NCI-H2081 treated with DMSO at 0.1 percent for 48 hours (cell line): Measurements from ENCODE around the gene RAB24.
"Not testable (repeated sequence)": the region's sequence is repeated elsewhere in the genome, so short reads cannot be mapped to it uniquely, and the experiment has no call there.

Experiments
- DNase-seq: peaks from one replicate; lab custom pipeline; 2025; lab: John Stamatoyannopoulos, UW

RAB24 gene

DNA sequence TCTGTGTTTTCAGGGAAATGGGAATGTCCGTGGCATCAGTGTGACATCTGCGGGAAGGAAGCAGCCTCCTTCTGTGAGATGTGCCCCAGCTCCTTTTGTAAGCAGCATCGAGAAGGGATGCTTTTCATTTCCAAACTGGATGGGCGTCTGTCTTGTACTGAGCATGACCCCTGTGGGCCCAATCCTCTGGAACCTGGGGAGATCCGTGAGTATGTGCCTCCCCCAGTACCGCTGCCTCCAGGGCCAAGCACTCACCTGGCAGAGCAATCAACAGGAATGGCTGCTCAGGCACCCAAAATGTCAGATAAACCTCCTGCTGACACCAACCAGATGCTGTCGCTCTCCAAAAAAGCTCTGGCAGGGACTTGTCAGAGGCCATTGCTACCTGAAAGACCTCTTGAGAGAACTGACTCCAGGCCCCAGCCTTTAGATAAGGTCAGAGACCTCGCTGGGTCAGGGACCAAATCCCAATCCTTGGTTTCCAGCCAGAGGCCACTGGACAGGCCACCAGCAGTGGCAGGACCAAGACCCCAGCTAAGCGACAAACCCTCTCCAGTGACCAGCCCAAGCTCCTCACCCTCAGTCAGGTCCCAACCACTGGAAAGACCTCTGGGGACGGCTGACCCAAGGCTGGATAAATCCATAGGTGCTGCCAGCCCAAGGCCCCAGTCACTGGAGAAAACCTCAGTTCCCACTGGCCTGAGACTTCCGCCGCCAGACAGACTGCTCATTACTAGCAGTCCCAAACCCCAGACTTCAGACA, 9.5 kb downstream of the RAB24 start:
- DNase-seq = no peak

DNA sequence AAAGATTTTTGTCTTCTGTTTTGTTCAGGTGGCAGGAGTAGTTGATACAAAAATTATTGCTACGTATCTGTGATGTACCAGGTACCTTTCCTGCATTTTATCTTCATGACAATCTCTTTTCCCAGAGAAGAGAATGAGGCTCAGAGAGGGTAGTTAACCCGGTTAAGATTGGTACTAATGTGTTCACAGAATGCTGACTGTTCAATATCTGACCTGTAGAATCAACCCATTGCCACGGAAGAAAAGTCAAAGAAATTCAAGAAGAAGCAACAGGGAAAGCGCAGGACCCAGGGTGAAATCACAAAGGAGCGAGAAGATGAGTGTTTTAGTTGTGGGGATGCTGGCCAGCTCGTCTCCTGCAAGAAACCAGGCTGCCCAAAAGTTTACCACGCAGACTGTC, 11.8 kb downstream of the RAB24 start:
- DNase-seq = no peak

DNA sequence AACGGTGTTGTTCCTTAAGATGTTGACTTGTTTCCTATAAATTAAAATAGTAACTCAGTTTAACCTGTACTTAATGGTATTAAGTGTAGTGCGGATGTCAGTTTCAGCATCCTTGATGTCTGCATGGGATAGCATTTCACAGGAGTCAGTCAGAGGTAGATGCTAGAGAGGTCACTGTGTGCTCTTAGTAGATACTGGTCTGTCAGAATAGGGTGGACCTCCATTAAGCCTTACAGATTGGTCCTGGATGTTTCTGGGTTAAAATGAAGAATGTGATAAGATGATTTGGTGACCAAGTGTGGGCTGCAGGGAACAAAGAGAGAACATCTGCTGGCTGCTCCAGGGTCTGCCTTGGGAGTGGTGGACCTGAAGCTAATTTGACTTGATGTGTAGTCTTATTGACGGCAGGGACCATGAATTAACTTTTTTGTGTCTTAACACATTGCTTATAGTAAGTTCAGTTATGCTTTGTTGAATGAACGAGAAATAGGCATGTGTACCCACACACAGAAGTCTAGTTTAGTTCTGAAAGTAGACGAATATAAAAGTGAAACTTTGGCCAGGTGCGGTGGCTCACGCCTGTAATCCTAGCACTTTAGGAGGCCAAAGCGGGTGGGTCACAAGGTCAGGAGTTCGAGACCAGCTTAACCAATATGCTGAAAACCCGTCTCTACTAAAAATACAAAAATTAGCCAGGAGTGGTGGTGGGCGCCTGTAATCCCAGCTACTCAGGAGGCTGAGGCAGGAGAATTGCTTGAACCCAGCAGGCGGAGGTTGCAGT, 12.5 kb downstream of the RAB24 start:
- DNase-seq = no peak

DNA sequence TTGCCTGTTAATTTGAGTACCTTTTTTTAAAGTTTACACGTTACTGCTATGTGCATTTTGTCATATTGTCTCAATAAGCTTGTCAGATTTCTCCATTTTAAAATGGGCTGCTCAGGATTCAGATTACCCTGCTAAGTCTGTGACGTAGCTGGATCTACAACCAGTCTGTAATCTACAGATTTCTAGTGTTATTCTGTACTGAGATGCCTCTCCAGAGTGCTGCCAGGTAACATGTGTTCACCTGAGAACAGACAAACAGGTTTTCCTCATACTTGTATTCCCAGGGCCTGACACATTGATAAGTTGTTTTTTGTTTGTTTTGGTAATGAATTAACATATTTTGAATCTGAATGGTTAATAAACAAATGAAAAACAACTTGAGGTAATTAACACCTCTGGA, 15.3 kb downstream of the RAB24 start:
- no peak for DNase-seq

DNA sequence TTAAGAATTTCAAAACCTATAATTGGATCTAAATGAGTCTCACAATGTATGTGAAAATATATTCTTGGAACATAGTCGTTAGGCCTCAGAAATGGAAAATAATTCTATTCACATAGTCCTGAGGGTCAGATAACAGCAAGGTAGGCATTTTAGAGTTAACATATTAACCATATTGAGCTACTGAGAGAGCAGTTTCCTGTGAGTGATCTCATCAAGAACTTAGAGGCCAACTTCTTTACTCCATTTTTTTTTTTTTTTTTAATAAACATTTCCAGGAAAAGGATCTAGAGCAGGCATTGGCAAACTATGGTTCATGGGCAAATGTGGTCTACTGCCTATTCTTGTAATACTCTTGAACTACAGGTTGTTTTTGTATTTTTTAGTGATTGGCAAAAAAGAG, 26.6 kb downstream of the RAB24 start:
- no peak for DNase-seq

DNA sequence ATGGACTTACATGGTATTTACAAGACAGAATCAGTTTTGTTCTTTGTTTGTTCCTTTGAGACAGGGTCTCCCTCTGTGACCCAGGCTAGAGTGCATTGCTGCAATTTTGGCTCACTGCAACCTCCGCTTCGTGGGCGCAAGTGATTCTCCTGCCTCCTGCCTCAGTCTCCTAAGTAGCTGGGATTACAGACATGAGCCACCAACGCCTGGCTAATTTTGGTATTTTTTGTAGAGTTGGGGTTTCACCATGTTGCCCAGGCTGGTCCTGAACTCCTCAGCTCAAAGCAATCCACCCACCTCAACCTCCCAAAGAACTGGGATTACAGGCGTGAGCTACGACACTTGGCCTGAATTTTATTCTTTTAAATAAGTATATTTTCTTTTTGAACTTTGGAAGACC, 27.6 kb downstream of the RAB24 start:
- DNase-seq = no peak

DNA sequence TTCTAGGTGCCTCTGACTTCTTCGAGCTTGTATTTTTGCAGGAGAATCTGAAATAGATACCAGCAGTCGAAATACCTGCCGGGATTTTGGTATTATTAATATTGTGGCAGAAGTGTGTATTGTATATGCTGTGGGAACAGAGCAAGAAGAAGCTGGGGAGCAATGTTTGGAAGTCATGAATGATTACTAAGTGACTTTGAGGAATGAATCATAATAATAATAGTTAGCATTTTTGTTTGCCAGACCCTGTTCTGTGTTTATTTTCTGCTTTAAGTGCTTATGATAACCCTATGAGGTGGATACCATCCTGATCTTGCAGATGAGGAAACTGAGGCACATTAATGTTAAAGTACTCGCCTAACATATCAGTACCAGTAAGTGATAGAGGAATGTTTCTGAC, 32.4 kb downstream of the RAB24 start:
- DNase-seq = no peak

DNA sequence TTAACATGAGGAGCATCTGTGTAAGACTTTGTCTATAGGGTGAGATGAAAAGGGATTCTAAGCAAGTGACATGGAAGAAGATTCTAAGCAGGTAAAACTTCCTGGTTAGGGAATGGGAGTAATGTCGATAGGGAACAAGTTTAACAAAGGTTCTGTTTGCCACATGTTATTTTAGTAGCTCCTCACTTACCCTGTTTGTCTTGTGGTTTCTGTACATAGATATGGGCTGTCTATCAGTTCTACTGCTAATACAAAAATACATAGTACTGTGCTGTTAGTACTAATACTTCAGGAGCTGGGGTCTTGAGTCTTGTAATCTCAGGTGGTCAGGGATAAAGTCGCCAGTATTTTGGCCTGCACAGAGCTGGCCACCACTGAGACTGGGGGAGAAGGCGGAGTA, 32.9 kb downstream of the RAB24 start:
- DNase-seq = no peak

DNA sequence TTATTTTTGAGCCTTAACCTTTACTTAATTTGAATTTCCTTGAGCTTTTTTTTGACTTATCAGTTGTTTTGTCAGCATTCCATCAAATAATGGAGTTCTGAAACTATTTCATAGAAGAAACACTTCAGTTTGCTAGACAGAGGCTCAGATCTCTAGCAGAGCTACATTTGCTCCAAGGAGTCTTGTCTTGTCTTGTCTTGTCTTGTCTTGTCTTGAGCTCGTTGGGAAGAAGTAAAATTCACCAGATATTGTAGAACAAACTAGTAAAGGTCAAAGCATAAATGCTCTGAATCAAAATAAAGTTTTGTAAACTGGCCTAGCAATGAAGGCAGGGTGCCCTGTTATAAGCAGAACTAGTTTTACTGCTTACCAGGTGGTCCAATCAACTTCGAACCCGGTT, 33.5 kb downstream of the RAB24 start:
- DNase-seq = no peak

DNA sequence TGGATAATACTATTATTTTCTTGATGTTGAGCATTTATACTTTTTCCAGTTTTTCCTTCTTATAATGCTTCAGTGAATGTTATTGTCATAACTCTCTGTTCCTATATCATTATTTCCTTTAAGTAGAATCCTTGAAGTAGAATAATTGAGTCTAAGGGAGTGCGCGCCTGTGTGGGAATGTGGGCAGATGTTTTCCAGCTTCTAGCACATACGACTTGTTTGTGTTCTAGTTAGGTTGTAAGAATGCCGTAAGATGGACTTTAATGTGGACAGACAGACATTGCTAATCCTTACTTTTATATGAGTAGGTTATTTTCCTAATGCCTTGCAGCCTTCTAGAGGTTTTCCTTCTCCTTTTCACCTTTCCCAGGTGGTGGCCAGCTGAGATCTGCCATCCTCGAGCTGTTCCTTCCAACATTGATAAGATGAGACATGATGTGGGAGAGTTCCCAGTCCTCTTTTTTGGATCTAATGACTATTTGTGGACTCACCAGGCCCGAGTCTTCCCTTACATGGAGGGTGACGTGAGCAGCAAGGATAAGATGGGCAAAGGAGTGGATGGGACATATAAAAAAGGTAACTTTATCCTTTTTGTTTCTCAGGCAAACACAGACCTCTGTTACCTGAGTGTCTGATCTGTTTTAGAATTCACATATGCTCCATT, 34.2 kb downstream of the RAB24 start:
- DNase-seq = no peak

DNA sequence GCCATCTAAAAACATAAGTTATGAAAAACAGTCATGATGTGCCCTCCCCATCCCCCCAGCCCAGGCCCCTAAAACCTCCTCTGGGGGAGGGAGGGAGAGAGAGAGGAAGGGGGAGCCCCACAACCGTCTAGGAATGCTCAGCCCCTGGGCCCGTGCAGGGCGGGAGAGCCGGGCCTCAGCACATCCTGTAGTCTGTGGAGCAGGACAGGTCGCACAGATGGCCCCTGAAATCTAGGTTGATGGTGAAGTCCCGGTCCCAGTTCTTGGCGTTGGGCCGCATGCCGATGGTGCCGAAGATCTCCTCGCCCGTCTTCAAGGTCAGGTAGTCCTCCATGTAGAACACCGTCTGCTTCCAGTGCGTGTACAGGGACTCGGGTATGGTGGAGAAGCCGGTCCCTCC, 38.1 kb downstream of the RAB24 start:
- no peak for DNase-seq

DNA sequence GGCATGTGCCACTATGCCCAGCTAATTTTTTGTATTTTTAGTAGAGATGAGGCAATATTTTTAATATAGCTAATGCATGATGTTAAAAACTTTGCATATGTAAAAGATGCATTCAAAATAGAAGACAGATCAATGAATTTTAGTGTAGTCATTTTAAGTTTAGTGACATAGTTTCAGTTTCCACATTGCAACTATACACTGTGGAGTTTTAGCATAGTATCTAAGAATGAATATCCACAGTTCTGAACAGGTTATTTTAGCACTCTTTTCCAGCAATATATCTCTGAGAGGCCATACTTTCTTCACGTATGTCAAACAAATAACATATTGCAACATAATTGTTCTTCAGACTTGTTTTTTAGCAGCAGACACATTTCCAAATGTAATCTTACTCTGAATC, 39.3 kb downstream of the RAB24 start:
- no peak for DNase-seq

DNA sequence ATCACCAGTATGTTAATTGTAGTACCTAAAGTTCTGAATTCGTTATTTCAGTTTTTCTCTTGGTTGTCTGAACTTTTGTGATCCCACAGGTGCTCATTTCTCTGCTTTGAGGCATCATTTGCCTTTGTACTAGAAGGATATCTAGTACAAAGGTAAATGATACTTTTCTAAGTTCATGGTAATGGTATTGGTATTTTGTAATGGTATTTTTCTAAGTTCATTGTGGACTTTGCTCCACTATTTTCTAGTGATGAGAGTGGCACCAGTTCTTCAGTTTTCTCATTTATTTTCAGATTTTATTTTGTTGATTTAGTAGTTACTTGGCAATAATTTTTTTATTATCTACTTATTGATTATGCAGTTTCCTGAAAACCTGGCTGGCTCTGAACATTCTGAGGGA, 42.0 kb downstream of the RAB24 start:
- DNase-seq = no peak

DNA sequence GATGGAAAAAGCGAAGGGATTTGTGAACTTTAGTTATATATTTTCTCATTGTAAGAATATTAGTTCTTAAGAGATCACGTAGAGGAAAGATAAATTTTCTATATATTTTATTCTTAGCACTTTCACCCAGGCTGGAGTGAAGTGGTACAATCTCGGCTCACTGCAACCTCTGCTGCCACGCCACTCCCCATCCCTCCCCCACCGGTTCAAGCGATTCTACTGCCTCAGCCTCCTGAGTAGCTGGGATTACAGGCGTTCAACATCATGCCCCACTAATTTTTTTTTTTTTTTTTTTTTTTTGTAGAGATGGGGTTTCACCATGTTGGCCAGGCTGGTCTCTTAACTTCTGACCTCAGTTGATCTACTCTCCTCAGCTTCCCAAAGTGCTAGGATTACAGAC, 42.6 kb downstream of the RAB24 start:
- no peak for DNase-seq

DNA sequence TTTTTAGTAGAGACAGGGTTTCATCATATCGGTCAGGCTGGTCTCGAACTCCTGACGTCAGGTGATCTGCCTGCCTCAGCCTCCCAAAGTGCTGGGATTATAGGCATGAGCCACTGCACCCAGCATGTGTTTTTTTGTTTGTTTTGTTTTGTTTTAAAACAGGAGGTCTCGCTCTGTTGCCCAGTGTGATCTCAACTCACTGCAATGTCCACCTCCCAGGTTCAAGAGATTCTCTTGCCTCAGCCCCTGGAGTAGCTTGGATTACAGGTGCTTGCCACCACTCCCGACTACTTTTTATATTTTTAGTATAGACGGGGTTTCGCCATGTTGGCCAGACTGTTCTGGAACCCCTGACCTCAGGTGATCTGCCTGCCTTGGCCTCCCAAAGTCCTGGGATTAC, 44.8 kb downstream of the RAB24 start:
- not testable (repeated sequence) for DNase-seq

DNA sequence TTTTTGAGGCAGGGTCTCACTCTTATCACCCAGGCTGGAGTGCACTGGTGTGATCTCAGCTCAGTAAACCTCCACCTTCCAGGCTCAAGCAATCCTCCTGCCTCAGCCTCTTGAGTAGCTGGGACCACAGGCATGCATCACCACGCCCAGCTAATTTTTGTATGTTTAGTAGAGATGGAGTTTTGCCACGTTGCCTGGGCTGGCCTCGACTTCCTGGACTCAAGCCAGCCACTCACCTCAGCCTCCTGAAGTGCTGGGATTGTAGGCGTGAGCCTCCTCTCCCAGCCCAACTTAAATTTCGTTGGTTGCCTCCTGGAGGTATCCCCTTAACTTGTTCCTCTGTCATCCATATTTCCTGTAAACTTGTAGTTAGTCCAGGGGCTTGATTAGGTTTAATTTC, 47.2 kb downstream of the RAB24 start:
- DNase-seq = no peak

DNA sequence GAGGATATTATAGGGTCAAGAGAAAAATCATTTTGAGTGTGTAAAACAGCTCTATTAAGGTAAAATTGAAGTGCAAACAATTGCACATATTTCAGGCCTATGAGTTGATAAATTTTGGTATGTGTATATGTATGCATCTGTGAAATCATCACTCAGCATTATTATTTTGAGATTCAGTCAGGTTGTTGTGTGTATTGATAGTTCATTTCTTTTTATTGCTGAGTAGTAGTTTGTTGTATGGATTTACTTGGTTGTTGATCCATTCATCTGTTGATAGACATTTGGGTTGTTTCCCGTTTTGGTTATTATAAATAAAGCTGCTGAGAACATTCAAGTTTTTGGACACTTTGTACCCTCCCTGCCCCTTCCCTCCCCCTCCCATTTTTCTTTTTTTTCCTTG, 50.3 kb downstream of the RAB24 start:
- no peak for DNase-seq
